GM21360 (cell line): ENCODE measurements around the gene BHMT2.

Experiments used
- ATAC-seq: cut with Tn5 transposase; IDR thresholded peaks from one replicate; pipeline ENCODE4 v1.9.1; 2021; ENCODE audit warnings: mild to moderate bottlenecking, moderate library complexity; ENCODE audit not compliant: unreplicated experiment

BHMT2 gene

GRCh38 chr5:79062436-79062835, 7.1 kb upstream of the BHMT2 start:
- no peak for ATAC-seq

GRCh38 chr5:79070350-79070667, 742 bp downstream of the BHMT2 start:
- no peak for ATAC-seq

- no peak for ATAC-seq
Observed at GRCh38 chr5:79074641-79075040, 5.1 kb downstream of the BHMT2 start.

GRCh38 chr5:79075646-79076426, 6.3 kb downstream of the BHMT2 start:
- ATAC-seq: no peak

- ATAC-seq: no peak
Observed at GRCh38 chr5:79076819-79077218, 7.3 kb downstream of the BHMT2 start.

GRCh38 chr5:79077680-79078365, 8.3 kb downstream of the BHMT2 start:
- no peak for ATAC-seq

- no peak for ATAC-seq
Observed at GRCh38 chr5:79080804-79081203, 11.2 kb downstream of the BHMT2 start.

- no peak for ATAC-seq
Observed at GRCh38 chr5:79081779-79082178, 12.2 kb downstream of the BHMT2 start.

- ATAC-seq: no peak
Observed at GRCh38 chr5:79086116-79086515, 16.5 kb downstream of the BHMT2 start.

- ATAC-seq: no peak
Observed at GRCh38 chr5:79088507-79088906, 18.9 kb downstream of the BHMT2 start.

GRCh38 chr5:79091064-79091463, 21.5 kb downstream of the BHMT2 start:
- ATAC-seq: no peak

- no peak for ATAC-seq
Observed at GRCh38 chr5:79093762-79094161, 24.2 kb downstream of the BHMT2 start.

GRCh38 chr5:79105868-79106267, 36.3 kb downstream of the BHMT2 start:
- ATAC-seq: no peak

GRCh38 chr5:79107020-79107796, 37.6 kb downstream of the BHMT2 start:
- ATAC-seq: no peak

- no peak for ATAC-seq
Observed at GRCh38 chr5:79108086-79108485, 38.5 kb downstream of the BHMT2 start.

- no peak for ATAC-seq
Observed at GRCh38 chr5:79108792-79109191, 39.2 kb downstream of the BHMT2 start.

- ATAC-seq: no peak
Observed at GRCh38 chr5:79109527-79110492, 40.2 kb downstream of the BHMT2 start.

- no peak for ATAC-seq
Observed at GRCh38 chr5:79111387-79111959, 41.9 kb downstream of the BHMT2 start, which contains the start of gene BHMT. Gene BHMT, plus strand, starts transcription at chr5:79111809. Its CDS starts 77 bp downstream, at chr5:79111886.

GRCh38 chr5:79111960-79112702, 42.6 kb downstream of the BHMT2 start:
- ATAC-seq: no peak

- no peak for ATAC-seq
Observed at GRCh38 chr5:79112703-79113058, 43.1 kb downstream of the BHMT2 start.
